ENCODE data around the gene CLC. TPM values are rescaled to one million over a fixed set of nuclear protein-coding genes. Genes with fewer than 3 reads are reported as not detected.

The CLC gene
- total and polyA plus RNA-seq, 2 donors (not counting 1 experiment from before 2014, with no cell fraction given) = 0.33 TPM; not detected in 1

DNA sequence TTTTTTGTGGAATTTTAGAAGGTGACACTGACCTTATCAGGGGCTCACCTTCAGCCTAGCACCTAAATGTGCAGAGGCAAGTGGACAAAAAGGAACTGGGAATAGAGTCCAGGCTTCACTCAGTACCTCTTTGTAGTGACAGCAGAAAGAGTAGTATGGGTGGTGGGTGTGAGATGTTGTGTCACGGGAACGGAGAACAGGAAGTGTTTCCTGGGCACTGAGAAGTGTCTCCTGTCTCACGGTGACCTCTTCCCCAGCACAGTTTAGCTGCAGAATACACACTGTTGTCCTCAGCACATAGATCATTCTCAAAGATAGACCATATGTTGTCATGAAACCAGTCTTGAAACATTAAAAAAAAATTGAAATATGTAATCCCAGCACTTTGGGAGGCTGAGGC lies 51.1 kb downstream of the CLC start:
- TF ChIP-seq, protein P1, sequence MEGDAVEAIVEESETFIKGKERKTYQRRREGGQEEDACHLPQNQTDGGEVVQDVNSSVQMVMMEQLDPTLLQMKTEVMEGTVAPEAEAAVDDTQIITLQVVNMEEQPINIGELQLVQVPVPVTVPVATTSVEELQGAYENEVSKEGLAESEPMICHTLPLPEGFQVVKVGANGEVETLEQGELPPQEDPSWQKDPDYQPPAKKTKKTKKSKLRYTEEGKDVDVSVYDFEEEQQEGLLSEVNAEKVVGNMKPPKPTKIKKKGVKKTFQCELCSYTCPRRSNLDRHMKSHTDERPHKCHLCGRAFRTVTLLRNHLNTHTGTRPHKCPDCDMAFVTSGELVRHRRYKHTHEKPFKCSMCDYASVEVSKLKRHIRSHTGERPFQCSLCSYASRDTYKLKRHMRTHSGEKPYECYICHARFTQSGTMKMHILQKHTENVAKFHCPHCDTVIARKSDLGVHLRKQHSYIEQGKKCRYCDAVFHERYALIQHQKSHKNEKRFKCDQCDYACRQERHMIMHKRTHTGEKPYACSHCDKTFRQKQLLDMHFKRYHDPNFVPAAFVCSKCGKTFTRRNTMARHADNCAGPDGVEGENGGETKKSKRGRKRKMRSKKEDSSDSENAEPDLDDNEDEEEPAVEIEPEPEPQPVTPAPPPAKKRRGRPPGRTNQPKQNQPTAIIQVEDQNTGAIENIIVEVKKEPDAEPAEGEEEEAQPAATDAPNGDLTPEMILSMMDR (IDR thresholded peaks at IDR 0.05) = no peak
- TF ChIP-seq EZH2 (IDR thresholded peaks at IDR 0.05; ENCODE audit: borderline replicate concordance, insufficient read depth, low read depth, low read length, poor library complexity, severe bottlenecking) = no peak
- no peak overlapping the region for H3K9ac ChIP-seq (ENCODE audit: low read length)
- H4K20me1 ChIP-seq (ENCODE audit: control insufficient read depth, insufficient read depth, low read length, poor library complexity, severe bottlenecking) = no peaks in the 10 kb centered on the region
- WGBS (ENCODE audit: insufficient coverage) = no CpG with 5 or more reads among the region's 3 CpGs
- DNase-seq (no peak), ATAC-seq (ENCODE audit: low read depth) (no peak)
- H3K79me2 ChIP-seq (ENCODE audit: control insufficient read depth, insufficient read depth, low read length) = no peaks in the 10 kb centered on the region
- Mint-ChIP-seq H3K4me1 (no peaks in the 10 kb centered on the region), H3K4me3 (no peak overlapping the region), H3K9me3 (ENCODE audit: insufficient read depth) (no peaks in the 10 kb centered on the region), H3K27me3 (peaks cover 48% of the 10 kb centered on the region), H3K27ac (no peak overlapping the region)
- H3K4me2 ChIP-seq (replicated peaks; ENCODE audit: low read depth, low read length, poor library complexity, severe bottlenecking) = no peak overlapping the region
- H3K4me3 ChIP-seq (ENCODE audit: control extremely low read depth in 1 of 5, extremely low read depth in 1 of 5, insufficient read depth in 1 of 5, low read depth in 2 of 5, low read length in 4 of 5) = no peak overlapping the region
- peaks cover 0 to 9% (median 2%) of the 10 kb centered on the region in 4 experiments for H3K27me3 ChIP-seq (replicated peaks in 1 of 4; ENCODE audit: control extremely low read depth in 1 of 4, control insufficient read depth in 3 of 4, insufficient read depth in 4 of 4, low read length in 3 of 4)
- intact Hi-C loops (cut with micrococcal nuclease) = no loop called here
- no peak overlapping the region for H3K27ac ChIP-seq (ENCODE audit: low read length in 2 of 2)
- H3K36me3 ChIP-seq (replicated peaks in 1 of 2; ENCODE audit: control extremely low read depth in 1 of 2, control insufficient read depth in 1 of 2, extremely low read depth in 1 of 2, insufficient read depth in 2 of 2, low read length in 1 of 2) = no peaks in the 10 kb centered on the region
- no peaks in the 10 kb centered on the region for H3K9me3 ChIP-seq (ENCODE audit: control extremely low read depth in 1 of 3, control insufficient read depth in 2 of 3, insufficient read depth in 1 of 3, low read length in 2 of 3)
- POLR2A ChIA-PET = no interaction called here
- no peak overlapping the region for H2AFZ ChIP-seq (ENCODE audit: insufficient read depth, low read depth, low read length, poor library complexity, severe bottlenecking)
- H3K4me1 ChIP-seq (ENCODE audit: control insufficient read depth in 2 of 2, insufficient read depth in 2 of 2, low read length in 2 of 2) = no peaks in the 10 kb centered on the region
- CTCF ChIA-PET = no interaction called here

DNA sequence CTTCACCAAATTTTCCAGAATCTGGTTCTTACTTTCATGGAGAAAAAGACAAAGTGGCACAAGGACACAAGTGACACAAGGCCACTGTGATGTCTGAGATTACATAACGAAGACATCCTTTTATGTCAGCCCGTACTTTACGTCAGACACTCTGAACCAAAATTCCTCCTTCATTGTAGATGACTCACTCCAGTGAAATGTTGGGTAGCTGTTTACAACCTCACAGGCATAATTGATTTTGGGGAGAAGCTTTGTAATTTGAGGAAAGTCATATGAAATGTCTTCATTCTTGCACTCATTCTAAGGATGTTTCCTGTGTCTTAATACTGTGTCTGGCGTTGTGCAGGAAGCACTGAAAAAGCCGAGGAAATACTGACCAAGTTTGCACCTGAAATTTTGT lies 53.6 kb downstream of the CLC start:
- no peaks in the 10 kb centered on the region for H4K20me1 ChIP-seq (ENCODE audit: control insufficient read depth, insufficient read depth, low read length, poor library complexity, severe bottlenecking)
- H2AFZ ChIP-seq (ENCODE audit: insufficient read depth, low read depth, low read length, poor library complexity, severe bottlenecking) = no peak overlapping the region
- no peaks in the 10 kb centered on the region for H3K4me1 ChIP-seq (ENCODE audit: control insufficient read depth in 2 of 2, insufficient read depth in 2 of 2, low read length in 2 of 2)
- DNase-seq (no peak), ATAC-seq (ENCODE audit: low read depth) (no peak)
- H3K4me1 Mint-ChIP-seq = no peaks in the 10 kb centered on the region
- peaks cover 48% of the 10 kb centered on the region for H3K27me3 Mint-ChIP-seq
- H3K4me3 Mint-ChIP-seq = no peak overlapping the region
- no peaks in the 10 kb centered on the region for H3K79me2 ChIP-seq (ENCODE audit: control insufficient read depth, insufficient read depth, low read length)
- no peak overlapping the region for H3K27ac Mint-ChIP-seq
- H3K9me3 Mint-ChIP-seq (ENCODE audit: insufficient read depth) = no peaks in the 10 kb centered on the region
- intact Hi-C loops (cut with micrococcal nuclease) = no loop called here
- no peak overlapping the region for H3K4me3 ChIP-seq (ENCODE audit: control extremely low read depth in 1 of 5, extremely low read depth in 1 of 5, insufficient read depth in 1 of 5, low read depth in 2 of 5, low read length in 4 of 5)
- H3K27ac ChIP-seq (ENCODE audit: low read length in 2 of 2) = no peak overlapping the region
- CTCF ChIA-PET = no interaction called here
- no peak for TF ChIP-seq EZH2 (IDR thresholded peaks at IDR 0.05; ENCODE audit: borderline replicate concordance, insufficient read depth, low read depth, low read length, poor library complexity, severe bottlenecking)
- TF ChIP-seq, protein P1 (IDR thresholded peaks at IDR 0.05) = no peak
- 92% methylated on average over 3 of the region's 5 CpGs for WGBS (ENCODE audit: insufficient coverage)
- H3K9ac ChIP-seq (ENCODE audit: low read length) = no peak overlapping the region
- POLR2A ChIA-PET = no interaction called here
- H3K4me2 ChIP-seq (replicated peaks; ENCODE audit: low read depth, low read length, poor library complexity, severe bottlenecking) = no peak overlapping the region
- H3K27me3 ChIP-seq (replicated peaks in 1 of 4; ENCODE audit: control extremely low read depth in 1 of 4, control insufficient read depth in 3 of 4, insufficient read depth in 4 of 4, low read length in 3 of 4) = peaks cover 0 to 5% (median 2%) of the 10 kb centered on the region in 4 experiments
- H3K9me3 ChIP-seq (ENCODE audit: control extremely low read depth in 1 of 3, control insufficient read depth in 2 of 3, insufficient read depth in 1 of 3, low read length in 2 of 3) = no peaks in the 10 kb centered on the region
- H3K36me3 ChIP-seq (replicated peaks in 1 of 2; ENCODE audit: control extremely low read depth in 1 of 2, control insufficient read depth in 1 of 2, extremely low read depth in 1 of 2, insufficient read depth in 2 of 2, low read length in 1 of 2) = no peaks in the 10 kb centered on the region
